Progenitor cell of endocrine pancreas (in vitro differentiated cells): ENCODE data around the gene PLAAT2. TPM values are rescaled to one million over a fixed set of nuclear protein-coding genes. Genes with fewer than 3 reads are reported as not detected.
"Not testable (repeated sequence)": the region's sequence is repeated elsewhere in the genome, so short reads cannot be mapped to it uniquely, and the experiment has no call there.

Experiments used
- DNase-seq: peaks from one replicate; pipeline ENCODE4 v3.0.0; 2021; ENCODE audit warnings: low spot score; ENCODE audit not compliant: unreplicated experiment
- H3K27ac Mint-ChIP-seq: 2 replicates; pipeline ENCODE4 v1.8.0; 2021; ENCODE audit warnings: mild to moderate bottlenecking, moderate library complexity, mixed read lengths
- H3K27me3 Mint-ChIP-seq: 2 replicates; pipeline ENCODE4 v1.8.0; 2021; ENCODE audit warnings: mixed read lengths
- H3K36me3 Mint-ChIP-seq: 2 replicates; pipeline ENCODE4 v1.8.0; 2022; ENCODE audit warnings: mixed read lengths; ENCODE audit not compliant: insufficient read depth
- H3K4me1 Mint-ChIP-seq: 2 replicates; pipeline ENCODE4 v1.8.0; 2021; ENCODE audit warnings: low read depth, mixed read lengths
- H3K4me3 Mint-ChIP-seq: 2 replicates; pipeline ENCODE4 v1.8.0; 2021; ENCODE audit warnings: low read depth, mild to moderate bottlenecking, moderate library complexity, mixed read lengths
- H3K9me3 Mint-ChIP-seq: 2 replicates; pipeline ENCODE4 v1.8.0; 2021; ENCODE audit warnings: low read depth, mixed read lengths
- CTCF ChIP-seq: fragments of 200-600 bp; sonication (generic); IDR thresholded peaks from one replicate; pipeline ENCODE4 v1.5.0; 2021; ENCODE audit warnings: antibody characterized with exemption, mild to moderate bottlenecking; ENCODE audit not compliant: unreplicated experiment
- total RNA-seq: library from RNA; stranded (reverse); gene quantifications from 2 replicates; pipeline ENCODE4 v1.2.1, GENCODE V29; 2021

The PLAAT2 gene
- total RNA-seq, 1 donor from 2014 or later: not detected

- no peak for DNase-seq
- Mint-ChIP-seq H3K9me3 (no peaks in the 10 kb centered on the region), H3K36me3 (no peaks in the 10 kb centered on the region), H3K4me3 (no peak overlapping the region), H3K27ac (peak overlapping the region; percentile 33), H3K4me1 (peaks cover 53% of the 10 kb centered on the region), H3K27me3 (no peaks in the 10 kb centered on the region)
- no peak for TF ChIP-seq CTCF
Measured at GRCh38 chr11:63532117-63532516, 31.1 kb downstream of the PLAAT2 start.

- H3K27me3 Mint-ChIP-seq, H3K36me3 Mint-ChIP-seq, H3K9me3 Mint-ChIP-seq, DNase-seq: not testable (repeated sequence)
- H3K4me1 Mint-ChIP-seq: peaks cover 53% of the 10 kb centered on the region
- H3K27ac Mint-ChIP-seq: peak overlapping the region; percentile 98
- peak overlapping the region; percentile 46 for H3K4me3 Mint-ChIP-seq
Measured at GRCh38 chr11:63531074-63531792, 31.9 kb downstream of the PLAAT2 start.

GRCh38 chr11:63530021-63530420 lies 33.2 kb downstream of the PLAAT2 start:
- TF ChIP-seq CTCF: no peak
- peak overlapping the region; percentile 19 for H3K4me3 Mint-ChIP-seq

GRCh38 chr11:63529373-63529772 lies 33.8 kb downstream of the PLAAT2 start:
- peaks cover 53% of the 10 kb centered on the region for H3K4me1 Mint-ChIP-seq
- peak overlapping the region; percentile 96 for H3K27ac Mint-ChIP-seq

More at GRCh38 chr11:63530021-63530420, 33.2 kb downstream of the PLAAT2 start:
- no peak for DNase-seq
- Mint-ChIP-seq H3K36me3 (peaks cover 1% of the 10 kb centered on the region), H3K27me3 (no peaks in the 10 kb centered on the region), H3K27ac (peak overlapping the region; percentile 96), H3K9me3 (no peaks in the 10 kb centered on the region), H3K4me1 (peaks cover 53% of the 10 kb centered on the region)

GRCh38 chr11:63528729-63529278 lies 34.4 kb downstream of the PLAAT2 start:
- H3K36me3 Mint-ChIP-seq, H3K27me3 Mint-ChIP-seq, H3K9me3 Mint-ChIP-seq, DNase-seq: not testable (repeated sequence)
- Mint-ChIP-seq H3K4me1 (peaks cover 51% of the 10 kb centered on the region), H3K27ac (peak overlapping the region; percentile 96), H3K4me3 (peak overlapping the region; percentile 49)

More at GRCh38 chr11:63529373-63529772, 33.8 kb downstream of the PLAAT2 start:
- not testable (repeated sequence) for H3K9me3 Mint-ChIP-seq, H3K36me3 Mint-ChIP-seq, DNase-seq, H3K27me3 Mint-ChIP-seq
- peak overlapping the region; percentile 49 for H3K4me3 Mint-ChIP-seq

- H3K9me3 Mint-ChIP-seq: peaks cover 10% of the 10 kb centered on the region
- peaks cover 45% of the 10 kb centered on the region for H3K4me1 Mint-ChIP-seq
- not testable (repeated sequence) for DNase-seq, H3K36me3 Mint-ChIP-seq, H3K27me3 Mint-ChIP-seq
- H3K4me3 Mint-ChIP-seq: peak overlapping the region; percentile 55
- H3K27ac Mint-ChIP-seq: peak overlapping the region; percentile 97
Measured at GRCh38 chr11:63528156-63528555, 35.0 kb downstream of the PLAAT2 start.

GRCh38 chr11:63527667-63528066 lies 35.5 kb downstream of the PLAAT2 start:
- H3K4me3 Mint-ChIP-seq: peak overlapping the region; percentile 55
- no peak for TF ChIP-seq CTCF
- H3K27ac Mint-ChIP-seq: peak overlapping the region; percentile 97
- peaks cover 10% of the 10 kb centered on the region for H3K9me3 Mint-ChIP-seq
- no peaks in the 10 kb centered on the region for H3K27me3 Mint-ChIP-seq
- DNase-seq: no peak
- peaks cover 40% of the 10 kb centered on the region for H3K4me1 Mint-ChIP-seq
- peaks cover 5% of the 10 kb centered on the region for H3K36me3 Mint-ChIP-seq
